ENCODE measurements around the gene SRSF11. TPM values are rescaled to one million over a fixed set of nuclear protein-coding genes. Genes with fewer than 3 reads are reported as not detected.

SRSF11 gene
- total RNA-seq, 1 experiment from 2014 or later = 112 TPM

GRCh38 chr1:70208292-70208691 lies 12.9 kb upstream of the SRSF11 start:
- H3K9me2 ChIP-seq (replicated peaks; ENCODE audit: low read length) = no peaks in the 10 kb centered on the region
- ATAC-seq (no peak), DNase-seq (no peak)
- H4K20me1 ChIP-seq (ENCODE audit: low read length) = no peaks in the 10 kb centered on the region
- peak overlapping the region; percentile 97; the same call in 1 of the 2 replicates for H3K4me2 ChIP-seq (ENCODE audit: low read length)
- H3K4me1 ChIP-seq (ENCODE audit: insufficient read depth, low read length) = peaks cover 12% of the 10 kb centered on the region
- POLR2A ChIA-PET (ENCODE audit: unreplicated experiment) = interaction anchor here (0.6 to 0.7 kb wide), 2 partner anchors 13 to 120 kb away, joined by 3 to 4 read pairs; partner anchors contain the start of gene SRSF11
- no peak overlapping the region for H3K9ac ChIP-seq (ENCODE audit: low read length)
- no peak for TF ChIP-seq EZH2 (IDR thresholded peaks at IDR 0.05; ENCODE audit: low read length, unreplicated experiment)
- no peak for TF ChIP-seq EZH2phosphoT487 (IDR thresholded peaks at IDR 0.05; ENCODE audit: borderline replicate concordance, low read length)
- no peak for TF ChIP-seq CTCF (conservative IDR thresholded peaks at IDR 0.05; ENCODE audit: low read depth, low read length)
- peaks cover 16% of the 10 kb centered on the region for H3K36me3 ChIP-seq (ENCODE audit: low read depth, low read length)
- H3K27me3 ChIP-seq (ENCODE audit: low read length) = no peaks in the 10 kb centered on the region
- H3F3A ChIP-seq (ENCODE audit: low read length, unreplicated experiment) = no peaks in the 10 kb centered on the region
- no peak overlapping the region for H3K4me3 ChIP-seq (ENCODE audit: low read length)
- CTCF ChIA-PET = no interaction called here
- no peak overlapping the region for H2AFZ ChIP-seq (ENCODE audit: low read length)
- H3K27ac ChIP-seq (ENCODE audit: low read length) = no peak overlapping the region
- no peaks in the 10 kb centered on the region for H3K9me3 ChIP-seq (ENCODE audit: low read length)
- BruUV-seq (replicated peaks) = no TSS peak
- intact Hi-C loops (cut with micrococcal nuclease) = loop anchor here (5.0 kb wide), 1 partner anchor 204 kb away; the partner anchor contains the start of gene CTH
- peaks cover 96% of the 10 kb centered on the region for H3K79me2 ChIP-seq (ENCODE audit: low read length)

DNA sequence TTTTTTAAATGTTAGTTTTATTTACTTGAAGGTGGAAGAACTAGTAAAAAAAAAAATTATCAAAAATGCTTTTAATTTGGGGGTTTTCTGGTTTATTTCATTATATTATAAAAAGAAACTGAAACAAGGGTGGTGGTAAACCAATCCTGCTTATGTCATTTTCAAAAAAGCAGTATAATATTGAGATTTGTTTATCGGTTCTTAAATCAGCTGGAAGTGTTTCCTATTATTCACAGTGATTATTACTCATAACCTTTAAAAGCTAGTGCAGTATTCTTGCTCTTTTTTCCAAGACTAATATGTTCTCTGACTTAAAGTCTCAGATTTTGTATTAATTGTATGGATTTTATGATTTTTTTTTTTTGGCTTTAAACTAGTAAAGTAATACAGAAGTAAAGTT lies 10.4 kb upstream of the SRSF11 start:
- Histone ChIP-seq H3F3A (ENCODE audit: low read length, unreplicated experiment) (no peaks in the 10 kb centered on the region), H3K27ac (ENCODE audit: low read length) (no peak overlapping the region), H3K79me2 (ENCODE audit: low read length) (peaks cover 96% of the 10 kb centered on the region), H3K4me3 (ENCODE audit: low read length) (no peak overlapping the region), H3K9me3 (ENCODE audit: low read length) (no peaks in the 10 kb centered on the region), H3K4me1 (ENCODE audit: insufficient read depth, low read length) (peaks cover 6% of the 10 kb centered on the region), H3K36me3 (ENCODE audit: low read depth, low read length) (peaks cover 23% of the 10 kb centered on the region), H4K20me1 (ENCODE audit: low read length) (no peaks in the 10 kb centered on the region), H2AFZ (ENCODE audit: low read length) (no peak overlapping the region), H3K4me2 (ENCODE audit: low read length) (no peak overlapping the region), H3K9me2 (replicated peaks; ENCODE audit: low read length) (no peaks in the 10 kb centered on the region), H3K9ac (ENCODE audit: low read length) (no peak overlapping the region), H3K27me3 (ENCODE audit: low read length) (no peaks in the 10 kb centered on the region)
- DNase-seq (no peak), ATAC-seq (no peak; the same call in 1 of the 2 replicates)
- ChIA-PET CTCF (no interaction called here), POLR2A (ENCODE audit: unreplicated experiment) (no interaction called here)
- intact Hi-C loops (cut with micrococcal nuclease) = no loop called here
- BruUV-seq (replicated peaks) = no TSS peak
- TF ChIP-seq EZH2phosphoT487 (IDR thresholded peaks at IDR 0.05; ENCODE audit: borderline replicate concordance, low read length) (no peak), EZH2 (IDR thresholded peaks at IDR 0.05; ENCODE audit: low read length, unreplicated experiment) (no peak), CTCF (conservative IDR thresholded peaks at IDR 0.05; ENCODE audit: low read depth, low read length) (no peak)

DNA sequence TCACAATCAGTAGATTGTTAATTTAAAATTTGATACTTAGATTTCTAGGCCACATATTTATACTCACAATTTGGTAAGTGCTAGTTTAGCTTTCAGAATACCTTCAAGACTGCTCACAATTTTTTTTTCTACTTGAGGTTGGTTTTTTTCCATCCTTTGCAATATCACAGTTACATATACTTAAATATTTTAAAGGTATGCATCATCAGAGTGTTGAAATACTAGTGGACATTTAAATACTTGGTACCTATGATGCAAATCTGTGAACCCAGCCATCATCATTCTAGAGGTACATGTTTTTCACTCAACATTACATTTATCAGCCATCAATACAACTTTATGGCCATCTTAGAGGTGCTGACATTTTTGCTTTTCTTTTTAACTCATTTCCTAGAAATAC lies 9.6 kb upstream of the SRSF11 start:
- Histone ChIP-seq H3K79me2 (ENCODE audit: low read length) (peaks cover 96% of the 10 kb centered on the region), H3F3A (ENCODE audit: low read length, unreplicated experiment) (no peaks in the 10 kb centered on the region), H3K9me3 (ENCODE audit: low read length) (no peaks in the 10 kb centered on the region), H3K4me1 (ENCODE audit: insufficient read depth, low read length) (peaks cover 6% of the 10 kb centered on the region), H3K9me2 (replicated peaks; ENCODE audit: low read length) (no peaks in the 10 kb centered on the region), H3K36me3 (ENCODE audit: low read depth, low read length) (peaks cover 23% of the 10 kb centered on the region), H3K9ac (ENCODE audit: low read length) (no peak overlapping the region), H3K27ac (ENCODE audit: low read length) (no peak overlapping the region), H3K27me3 (ENCODE audit: low read length) (no peaks in the 10 kb centered on the region), H3K4me3 (ENCODE audit: low read length) (no peak overlapping the region), H4K20me1 (ENCODE audit: low read length) (no peaks in the 10 kb centered on the region), H3K4me2 (ENCODE audit: low read length) (no peak overlapping the region), H2AFZ (ENCODE audit: low read length) (no peak overlapping the region)
- ATAC-seq (no peak), DNase-seq (no peak)
- ChIA-PET POLR2A (ENCODE audit: unreplicated experiment) (no interaction called here), CTCF (no interaction called here)
- TF ChIP-seq CTCF (conservative IDR thresholded peaks at IDR 0.05; ENCODE audit: low read depth, low read length) = no peak
- no peak for TF ChIP-seq EZH2phosphoT487 (IDR thresholded peaks at IDR 0.05; ENCODE audit: borderline replicate concordance, low read length)
- no peak for TF ChIP-seq EZH2 (IDR thresholded peaks at IDR 0.05; ENCODE audit: low read length, unreplicated experiment)
- intact Hi-C loops (cut with micrococcal nuclease) = no loop called here
- BruUV-seq (replicated peaks) = no TSS peak

Data from PC-3 (cell line).